ENCODE measurements around the gene RAB27A.

GRCh38 chr15:55319537-55320237, 30.1 kb upstream of the RAB27A start:
- TF ChIP-seq CTCF (IDR thresholded peaks at IDR 0.05) (no peak), POLR2A (IDR thresholded peaks at IDR 0.05) (no peak), POLR2AphosphoS5 (IDR thresholded peaks at IDR 0.05) (no peak)

All from upper lobe of left lung (tissue), 4 donors.